B cell (primary cell): Measurements from ENCODE around the gene WNT6. TPM values are rescaled to one million over a fixed set of nuclear protein-coding genes. Genes with fewer than 3 reads are reported as not detected.
A peak's percentile ranks its signal among the peaks of the same experiment; 100 is the strongest.

ENCODE experiments used
- ATAC-seq: fragments of 200-7000 bp; cut with Tn5 transposase; one replicate; pipeline ENCODE4 v1.10.0; 2021; ENCODE audit warnings: low read depth, mild to moderate bottlenecking, moderate number of reproducible peaks, moderate library complexity
- CTCF ChIA-PET: fragments of 350-600 bp; sonication (Branson Sonifier 250); formaldehyde crosslinking; loops from one replicate; lab custom pipeline; 2021; ENCODE audit warnings: antibody characterized with exemption, inconsistent platforms; lab: Charles Lee
- POLR2A ChIA-PET: fragments of 350-600 bp; sonication (Branson Sonifier 250); formaldehyde crosslinking; loops from one replicate; lab custom pipeline; 2021; ENCODE audit warnings: antibody characterized with exemption; lab: Charles Lee
- DNase-seq: peaks from one replicate; pipeline ENCODE4 v3.0.0; 2013
- H2AFZ ChIP-seq: 2 replicates; pipeline ENCODE4 v1.6.1; 2012; ENCODE audit warnings: mild to moderate bottlenecking, low read depth, low read length; ENCODE audit not compliant: insufficient read depth, poor library complexity, severe bottlenecking
- H3K27ac ChIP-seq, 2 donors: 1 replicate in 1 of 2; 2 replicates in 1 of 2; pipeline ENCODE4 v1.5.1; 2012 to 2013; ENCODE audit warnings: low read length in 2 of 2, mild to moderate bottlenecking in 2 of 2, moderate library complexity in 1 of 2
- H3K27me3 ChIP-seq, 4 experiments: fragments of 200-600 bp in 1 of 4; sonication (generic) in 1 of 4; replicated peaks in 1 of 4; 1 replicate in 2 of 4; 2 replicates in 2 of 4; pipeline versions ENCODE4 v1.6.1 to v1.7.0; 2013 to 2016; ENCODE audit warnings: low read length in 3 of 4, mild to moderate bottlenecking in 2 of 4, mixed read lengths in 1 of 4, moderate library complexity in 1 of 4; ENCODE audit not compliant: insufficient read depth in 4 of 4, control insufficient read depth in 3 of 4; ENCODE audit errors: control extremely low read depth in 1 of 4
- H3K36me3 ChIP-seq, 2 experiments: replicated peaks in 1 of 2; 1 replicate in 1 of 2; 2 replicates in 1 of 2; pipeline versions ENCODE4 v1.6.1 to v1.7.1; 2013; ENCODE audit warnings: low read length in 1 of 2; ENCODE audit not compliant: insufficient read depth in 2 of 2, control insufficient read depth in 1 of 2; ENCODE audit errors: control extremely low read depth in 1 of 2, extremely low read depth in 1 of 2
- H3K4me1 ChIP-seq, 2 donors: fragments of 200-600 bp in 1 of 2; sonication (generic) in 1 of 2; 1 replicate in 1 of 2; 2 replicates in 1 of 2; pipeline versions ENCODE4 v1.5.1 to v1.6.1; 2013 to 2017; ENCODE audit warnings: low read length in 2 of 2; ENCODE audit not compliant: control insufficient read depth in 2 of 2, insufficient read depth in 2 of 2
- H3K4me2 ChIP-seq: replicated peaks from 2 replicates; pipeline ENCODE3; 2012; ENCODE audit warnings: mild to moderate bottlenecking, low read depth, low read length; ENCODE audit not compliant: poor library complexity, severe bottlenecking
- H3K4me3 ChIP-seq, 5 experiments: fragments of 200-600 bp in 1 of 5; sonication (generic) in 1 of 5; 1 replicate in 3 of 5; 2 replicates in 2 of 5; pipeline versions ENCODE4 v1.5.1 to v1.7.0; 2011 to 2016; ENCODE audit warnings: low read length in 4 of 5, mild to moderate bottlenecking in 4 of 5, low read depth in 2 of 5, control low read depth in 1 of 5, moderate library complexity in 1 of 5; ENCODE audit not compliant: insufficient read depth in 1 of 5; ENCODE audit errors: control extremely low read depth in 1 of 5, extremely low read depth in 1 of 5
- H3K79me2 ChIP-seq: fragments of 200-600 bp; sonication (generic); one replicate; pipeline ENCODE4 v1.6.0; 2016; ENCODE audit warnings: low read length; ENCODE audit not compliant: control insufficient read depth, insufficient read depth
- H3K9ac ChIP-seq: fragments of 200-600 bp; sonication (generic); 2 replicates; pipeline ENCODE4 v1.6.1; 2017; ENCODE audit warnings: mild to moderate bottlenecking, low read length, moderate library complexity
- H3K9me3 ChIP-seq, 3 donors: one replicate each; pipeline versions ENCODE4 v1.6.1 to v1.7.1; 2013; ENCODE audit warnings: low read length in 2 of 3; ENCODE audit not compliant: control insufficient read depth in 2 of 3, insufficient read depth in 1 of 3; ENCODE audit errors: control extremely low read depth in 1 of 3
- H4K20me1 ChIP-seq: 2 replicates; pipeline ENCODE4 v1.6.0; 2012; ENCODE audit warnings: mild to moderate bottlenecking, low read length; ENCODE audit not compliant: insufficient read depth, control insufficient read depth, poor library complexity, severe bottlenecking
- H3K27ac Mint-ChIP-seq: one replicate; pipeline ENCODE4 v1.8.0; 2021; ENCODE audit warnings: mixed read lengths
- H3K27me3 Mint-ChIP-seq: one replicate; pipeline ENCODE4 v1.8.0; 2021; ENCODE audit warnings: mixed read lengths
- H3K4me1 Mint-ChIP-seq: one replicate; pipeline ENCODE4 v1.8.0; 2021; ENCODE audit warnings: mixed read lengths
- H3K4me3 Mint-ChIP-seq: one replicate; pipeline ENCODE4 v1.8.0; 2021; ENCODE audit warnings: mixed read lengths
- H3K9me3 Mint-ChIP-seq: one replicate; pipeline ENCODE4 v1.8.0; 2022; ENCODE audit warnings: mixed read lengths; ENCODE audit not compliant: insufficient read depth
- CTCF ChIP-seq: fragments of 200-600 bp; IDR thresholded peaks from one replicate; pipeline ENCODE4 v1.8.0; 2022; ENCODE audit warnings: antibody characterized with exemption, mild to moderate bottlenecking
- EZH2 ChIP-seq: IDR thresholded peaks from 2 replicates; pipeline ENCODE4 v1.6.1; 2012; ENCODE audit warnings: borderline replicate concordance, low read depth, mild to moderate bottlenecking, moderate library complexity, low read length; ENCODE audit not compliant: insufficient read depth, poor library complexity, severe bottlenecking
- WGBS: methylation state at CpG from one replicate; pipeline ENCODE4 v1.1.5; 2013; ENCODE audit warnings: missing lambda C conversion rate; ENCODE audit not compliant: insufficient coverage; 5-methylcytosine and 5-hydroxymethylcytosine counted together
- intact Hi-C: fragments of 100-400 bp; cut with micrococcal nuclease; formaldehyde crosslinking; loops from one replicate; pipeline ENCODE4 v1.10.0; 2022
- polyA plus RNA-seq: library from polyadenylated mRNA; depleted of rRNA; stranded (reverse); fragments of >200 nt; gene quantifications from 2 replicates; pipeline ENCODE4 v1.2.3, GENCODE V29; 2012
- total RNA-seq, 2 donors: library from RNA; stranded (reverse); fragments of 120-200 nt in 1 of 2; gene quantifications; 1 replicate in 1 of 2; 2 replicates in 1 of 2; pipeline versions ENCODE4 v1.2.3 to v1.2.4, GENCODE V29; 2013 to 2022

WNT6 gene
- total and polyA plus RNA-seq, 2 donors (not counting 1 experiment from before 2014, with no cell fraction given): 0.84 to 2.0 TPM

- Histone ChIP-seq H3K4me3 (no peak overlapping the region), H3K79me2 (peaks cover 2% of the 10 kb centered on the region), H4K20me1 (no peaks in the 10 kb centered on the region), H3K9ac (no peak overlapping the region), H3K27ac (no peak overlapping the region), H3K36me3 (no peaks in the 10 kb centered on the region), H3K4me2 (no peak overlapping the region), H3K27me3 (peaks cover 0 to 42% (median 17%) of the 10 kb centered on the region in 4 experiments), H2AFZ (no peak overlapping the region), H3K4me1 (peaks cover 51 to 69% of the 10 kb centered on the region in 2 donors), H3K9me3 (no peaks in the 10 kb centered on the region)
- no peak for DNase-seq
- POLR2A ChIA-PET: interaction anchor here (1.4 to 15.0 kb wide), 3 partner anchors 11 to 104 kb away, joined by 3 to 490 read pairs (median 3); no protein-coding TSS in a partner anchor
- Mint-ChIP-seq H3K27me3 (peaks cover 21% of the 10 kb centered on the region), H3K27ac (no peak overlapping the region), H3K9me3 (no peaks in the 10 kb centered on the region), H3K4me1 (peaks cover 56% of the 10 kb centered on the region), H3K4me3 (no peak overlapping the region)
- CTCF ChIA-PET: interaction anchor here (0.8 to 23.0 kb wide), 31 partner anchors 8 to 602 kb away, joined by 3 to 1627 read pairs (median 5); partner anchors contain the start of genes CDK5R2 and TTLL4
- intact Hi-C loops: loop anchor here (1.0 to 10.0 kb wide), 4 partner anchors 22 to 161 kb away; partner anchors contain the start of gene TTLL4
- no peak for TF ChIP-seq EZH2
- TF ChIP-seq CTCF: no peak
- no peak for ATAC-seq
- WGBS: 44% methylated on average over 2 of the region's 2 CpGs
These were observed 16.2 kb downstream of the WNT6 start for GRCh38 chr2:218875692-218876246.

GRCh38 chr2:218876562-218877219 is 17.1 kb downstream of the WNT6 start:
- Histone ChIP-seq H3K79me2 (peaks cover 2% of the 10 kb centered on the region), H3K9ac (no peak overlapping the region), H3K4me3 (no peak overlapping the region), H3K27ac (no peak overlapping the region), H3K4me2 (peak overlapping the region; percentile 24), H3K4me1 (peaks cover 54 to 70% of the 10 kb centered on the region in 2 donors), H3K36me3 (no peaks in the 10 kb centered on the region), H2AFZ (no peak overlapping the region), H3K27me3 (peaks cover 0 to 40% (median 17%) of the 10 kb centered on the region in 4 experiments), H3K9me3 (no peaks in the 10 kb centered on the region), H4K20me1 (no peaks in the 10 kb centered on the region)
- intact Hi-C loops: loop anchor here (1.0 to 10.0 kb wide), 4 partner anchors 22 to 162 kb away; partner anchors contain the start of gene TTLL4
- H3K4me1 Mint-ChIP-seq: peaks cover 59% of the 10 kb centered on the region
- no peak for TF ChIP-seq EZH2
- peak; percentile 94 for TF ChIP-seq CTCF
- ChIA-PET POLR2A (interaction anchor here (1.4 to 15.0 kb wide), 2 partner anchors 10 to 19 kb away, joined by 3 to 490 read pairs; no protein-coding TSS in a partner anchor), CTCF (interaction anchor here (0.8 to 23.0 kb wide), 32 partner anchors 9 to 603 kb away, joined by 3 to 1627 read pairs (median 6); partner anchors contain the start of genes BCS1L, CDK5R2, TTLL4 and ZNF142)
- peak overlapping the region; percentile 2 for H3K4me3 Mint-ChIP-seq
- H3K27ac Mint-ChIP-seq: peak overlapping the region; percentile 23
- WGBS: 0% methylated on average over 1 of the region's 3 CpGs
- H3K27me3 Mint-ChIP-seq: peaks cover 19% of the 10 kb centered on the region
- H3K9me3 Mint-ChIP-seq: no peaks in the 10 kb centered on the region
- DNase-seq (peak; percentile 87), ATAC-seq (no peak)
